AG04449 (cell line): ENCODE data around the gene ZGPAT.

Experiments
- CTCF ChIA-PET: fragments of 350-600 bp; formaldehyde crosslinking; extraction: SDS; loops from one replicate; lab custom pipeline; 2021; ENCODE audit warnings: antibody characterized with exemption; lab: Yijun Ruan, JAX
- POLR2A ChIA-PET: fragments of 400-600, 350-600 bp; formaldehyde crosslinking; extraction: SDS; loops from one replicate; lab custom pipeline; 2020; ENCODE audit warnings: antibody characterized with exemption, inconsistent platforms; lab: Yijun Ruan, JAX
- DNase-seq: peaks from one replicate; pipeline ENCODE4 v3.0.0-alpha.2; 2010; ENCODE audit warnings: low read depth, low spot score
- H3K4me3 ChIP-seq: 2 replicates; pipeline ENCODE4 v1.5.1; 2011; ENCODE audit warnings: low read depth, mild to moderate bottlenecking, control low read depth, low read length
- CTCF ChIP-seq: IDR thresholded peaks from one replicate; pipeline ENCODE4 v1.5.1; 2011; ENCODE audit warnings: mild to moderate bottlenecking, moderate library complexity, low read length, control low read depth, inconsistent platforms; ENCODE audit not compliant: insufficient read depth; ENCODE audit errors: missing control alignments

ZGPAT gene

GRCh38 chr20:63753381-63753780, 45.5 kb downstream of the ZGPAT start:
- ChIA-PET POLR2A (no interaction called here), CTCF (interaction anchor here (1.3 to 1.7 kb wide), 2 partner anchors 12 to 23 kb away, joined by 4 to 5 read pairs; no protein-coding TSS in a partner anchor)
- H3K4me3 ChIP-seq, result no peak overlapping the region
- no peak for TF ChIP-seq CTCF
- DNase-seq, result no peak

GRCh38 chr20:63754008-63754407, 46.2 kb downstream of the ZGPAT start:
- no peak for TF ChIP-seq CTCF
- CTCF ChIA-PET, result interaction anchor here (1.3 to 1.7 kb wide), 2 partner anchors 13 to 22 kb away, joined by 4 to 5 read pairs; no protein-coding TSS in a partner anchor
- H3K4me3 ChIP-seq, result no peak overlapping the region
- no peak for DNase-seq
- POLR2A ChIA-PET, result no interaction called here

- TF ChIP-seq CTCF, result no peak
- no peak overlapping the region for H3K4me3 ChIP-seq
- ChIA-PET POLR2A (no interaction called here), CTCF (interaction anchor here (1.4 to 1.9 kb wide), 3 partner anchors 16 to 20 kb away, joined by 3 to 8 read pairs (median 7); no protein-coding TSS in a partner anchor)
- no peak for DNase-seq
These were observed 48.3 kb downstream of the ZGPAT start for GRCh38 chr20:63755933-63756647.

- H3K4me3 ChIP-seq, result no peak overlapping the region
- DNase-seq, result no peak
- TF ChIP-seq CTCF, result no peak
- ChIA-PET CTCF (interaction anchor here (1.5 to 1.9 kb wide), 2 partner anchors 17 to 19 kb away, joined by 7 to 8 read pairs; no protein-coding TSS in a partner anchor), POLR2A (no interaction called here)
These were observed 48.8 kb downstream of the ZGPAT start for GRCh38 chr20:63756648-63756991.

GRCh38 chr20:63758152-63758551, 50.3 kb downstream of the ZGPAT start:
- H3K4me3 ChIP-seq, result no peak overlapping the region
- ChIA-PET POLR2A (no interaction called here), CTCF (interaction anchor here (1.1 to 1.7 kb wide), 2 partner anchors 18 to 26 kb away, joined by 3 to 5 read pairs; no protein-coding TSS in a partner anchor)
- no peak for DNase-seq
- no peak for TF ChIP-seq CTCF

GRCh38 chr20:63759377-63759901, 51.6 kb downstream of the ZGPAT start:
- no peak for DNase-seq
- TF ChIP-seq CTCF, result no peak
- H3K4me3 ChIP-seq, result no peak overlapping the region
- POLR2A ChIA-PET, result no interaction called here
- CTCF ChIA-PET, result interaction anchor here (0.8 to 1.5 kb wide), 2 partner anchors 16 to 26 kb away, joined by 4 to 6 read pairs; no protein-coding TSS in a partner anchor
